Small intestine (tissue), 7 donors: Measurements from ENCODE around the gene GALNT9. TPM values are rescaled to one million over a fixed set of nuclear protein-coding genes. Genes with fewer than 3 reads are reported as not detected.
A peak's percentile ranks its signal among the peaks of the same experiment; 100 is the strongest.
"Not testable (repeated sequence)": the region's sequence is repeated elsewhere in the genome, so short reads cannot be mapped to it uniquely, and the experiment has no call there.

ENCODE experiments used
- DNase-seq, 2 donors: peaks; one replicate each; pipeline versions ENCODE4 v3.0.0 to v3.0.0-alpha.2; 2013
- FAIRE-seq: peaks from 2 replicates; lab custom pipeline; 2012; peaks lifted over from hg19 to GRCh38; lab: Jason Lieb, UNC
- H3K27ac ChIP-seq, 3 donors: one replicate each; pipeline ENCODE4 v1.5.1; 2013; ENCODE audit warnings: low read length in 2 of 3, mild to moderate bottlenecking in 2 of 3, control low read depth in 1 of 3, inconsistent platforms in 1 of 3, low read depth in 1 of 3, moderate library complexity in 1 of 3
- H3K27me3 ChIP-seq, 3 donors: one replicate each; pipeline ENCODE4 v1.6.1; 2013; ENCODE audit warnings: low read length in 3 of 3, inconsistent platforms in 1 of 3; ENCODE audit not compliant: control insufficient read depth in 3 of 3, insufficient read depth in 3 of 3
- H3K36me3 ChIP-seq, 3 donors: one replicate each; pipeline ENCODE4 v1.6.1; 2013; ENCODE audit warnings: low read length in 3 of 3, inconsistent platforms in 1 of 3, low read depth in 1 of 3, mild to moderate bottlenecking in 1 of 3, moderate library complexity in 1 of 3; ENCODE audit not compliant: control insufficient read depth in 3 of 3, insufficient read depth in 2 of 3
- H3K4me1 ChIP-seq, 3 donors: one replicate each; pipeline ENCODE4 v1.6.1; 2013; ENCODE audit warnings: low read length in 2 of 3, inconsistent platforms in 1 of 3, low read depth in 1 of 3, mild to moderate bottlenecking in 1 of 3, moderate library complexity in 1 of 3; ENCODE audit not compliant: control insufficient read depth in 3 of 3, insufficient read depth in 2 of 3
- H3K4me3 ChIP-seq, 3 donors: one replicate each; pipeline ENCODE4 v1.5.1; 2013; ENCODE audit warnings: low read length in 3 of 3, control low read depth in 1 of 3, inconsistent platforms in 1 of 3, low read depth in 1 of 3, mild to moderate bottlenecking in 1 of 3, moderate library complexity in 1 of 3
- H3K9me3 ChIP-seq, 2 donors: one replicate each; pipeline ENCODE4 v1.6.1; 2013; ENCODE audit warnings: low read depth in 1 of 2, low read length in 1 of 2; ENCODE audit not compliant: control insufficient read depth in 2 of 2, insufficient read depth in 1 of 2
- WGBS, 3 donors: extraction: QIAGEN DNeasy Blood & Tissue Kit; methylation state at CpG; one replicate each; pipeline ENCODE4 v1.1.7; 2013; 5-methylcytosine and 5-hydroxymethylcytosine counted together
- polyA plus RNA-seq, 4 donors: library from polyadenylated mRNA; stranded (reverse) in 3 of 4; unstranded in 1 of 4; fragments of 200-250 nt in 3 of 4; fragments of 120-200 nt in 1 of 4; gene quantifications; one replicate each; pipeline versions ENCODE4 v1.2.1 to v1.2.3, GENCODE V29; 2013
- donor health status: healthy with polysubstance abuse.
- donor health status: control.
- donor health status: control.
- donor health status: Bipolar disorder and iron deficiency.
- donor health status: healthy.

The GALNT9 gene
- polyA plus RNA-seq, 4 donors, result 0.79 to 2.6 TPM; not detected in 2

GRCh38 chr12:132153501-132154340 lies 175.7 kb downstream of the GALNT9 start:
- Histone ChIP-seq H3K27me3 (peaks cover 0 to 2% (median 0%) of the 10 kb centered on the region in 3 donors), H3K27ac (no peak overlapping the region), H3K36me3 (peaks cover 3 to 30% (median 7%) of the 10 kb centered on the region in 3 donors), H3K9me3 (no peaks in the 10 kb centered on the region), H3K4me3 (no peak overlapping the region), H3K4me1 (peaks cover 0 to 5% (median 0%) of the 10 kb centered on the region in 3 donors)
- DNase-seq, result peak; percentile 62 to 84
- 31 to 39% (median 37%) methylated on average over 41 of the region's 41 CpGs for WGBS, 3 donors
- no peak for FAIRE-seq

- Histone ChIP-seq H3K4me3 (no peak overlapping the region), H3K27me3 (peaks cover 0 to 2% (median 0%) of the 10 kb centered on the region in 3 donors), H3K9me3 (no peaks in the 10 kb centered on the region), H3K36me3 (peaks cover 3 to 33% (median 7%) of the 10 kb centered on the region in 3 donors), H3K4me1 (peaks cover 0 to 5% (median 0%) of the 10 kb centered on the region in 3 donors), H3K27ac (no peak overlapping the region)
- DNase-seq, result no peak
- WGBS, 3 donors, result 91 to 94% (median 92%) methylated on average over 20 of the region's 20 CpGs
- FAIRE-seq, result no peak
These were observed 176.4 kb downstream of the GALNT9 start for GRCh38 chr12:132152953-132153352.

- H3K36me3 ChIP-seq, result peaks cover 3 to 36% (median 7%) of the 10 kb centered on the region in 3 donors
- H3K4me3 ChIP-seq, result no peak overlapping the region
- FAIRE-seq (no peak), DNase-seq (no peak)
- no peaks in the 10 kb centered on the region for H3K9me3 ChIP-seq
- 89 to 94% (median 90%) methylated on average over 9 of the region's 9 CpGs for WGBS, 3 donors
- H3K27ac ChIP-seq, result no peak overlapping the region
- H3K27me3 ChIP-seq, result peaks cover 0 to 2% (median 0%) of the 10 kb centered on the region in 3 donors
- H3K4me1 ChIP-seq, result peaks cover 0 to 5% (median 0%) of the 10 kb centered on the region in 3 donors
These were observed 177.0 kb downstream of the GALNT9 start for GRCh38 chr12:132152411-132152821.

- no peak overlapping the region for H3K4me3 ChIP-seq
- no peaks in the 10 kb centered on the region for H3K9me3 ChIP-seq
- peaks cover 0 to 5% (median 0%) of the 10 kb centered on the region in 3 donors for H3K4me1 ChIP-seq
- H3K27me3 ChIP-seq, result peaks cover 0 to 2% (median 0%) of the 10 kb centered on the region in 3 donors
- H3K27ac ChIP-seq, result no peak overlapping the region
- 86 to 90% (median 89%) methylated on average over 31 to 32 of the region's 32 CpGs for WGBS, 3 donors
- H3K36me3 ChIP-seq, result peaks cover 3 to 41% (median 7%) of the 10 kb centered on the region in 3 donors
- FAIRE-seq, result no peak
- DNase-seq, result no peak
These were observed 177.5 kb downstream of the GALNT9 start for GRCh38 chr12:132151766-132152410.

GRCh38 chr12:132151145-132151765 lies 178.1 kb downstream of the GALNT9 start:
- Histone ChIP-seq H3K4me1 (peaks cover 0 to 5% (median 0%) of the 10 kb centered on the region in 3 donors), H3K36me3 (peaks cover 3 to 45% (median 7%) of the 10 kb centered on the region in 3 donors), H3K9me3 (no peaks in the 10 kb centered on the region), H3K27ac (no peak overlapping the region), H3K4me3 (no peak overlapping the region), H3K27me3 (peaks cover 0 to 2% (median 0%) of the 10 kb centered on the region in 3 donors)
- FAIRE-seq (no peak), DNase-seq (no peak)
- 93 to 95% (median 94%) methylated on average over 33 to 36 of the region's 36 CpGs for WGBS, 3 donors

GRCh38 chr12:132150780-132151144 lies 178.6 kb downstream of the GALNT9 start:
- no peak for DNase-seq
- no peak for FAIRE-seq
- H3K4me3 ChIP-seq, result no peak overlapping the region
- peaks cover 0 to 2% (median 0%) of the 10 kb centered on the region in 3 donors for H3K27me3 ChIP-seq
- WGBS, 3 donors, result 87 to 93% (median 88%) methylated on average over 6 of the region's 6 CpGs
- peaks cover 0 to 5% (median 0%) of the 10 kb centered on the region in 3 donors for H3K4me1 ChIP-seq
- H3K36me3 ChIP-seq, result peaks cover 3 to 48% (median 7%) of the 10 kb centered on the region in 3 donors
- H3K27ac ChIP-seq, result no peak overlapping the region
- H3K9me3 ChIP-seq, result no peaks in the 10 kb centered on the region

- not testable (repeated sequence) for H3K9me3 ChIP-seq, DNase-seq, FAIRE-seq, H3K27me3 ChIP-seq, H3K27ac ChIP-seq, H3K4me3 ChIP-seq
- Histone ChIP-seq H3K4me1 (peaks cover 0 to 12% (median 0%) of the 10 kb centered on the region in 3 donors), H3K36me3 (peaks cover 3 to 50% (median 7%) of the 10 kb centered on the region in 3 donors)
- 91 to 93% (median 92%) methylated on average over 3 to 21 of the region's 32 CpGs for WGBS, 3 donors
These were observed 179.9 kb downstream of the GALNT9 start for GRCh38 chr12:132149526-132149925.
